H1 (cell line): Measurements from ENCODE around the gene COPZ1. TPM values are rescaled to one million over a fixed set of nuclear protein-coding genes. Genes with fewer than 3 reads are reported as not detected.

Experiments
- CTCF ChIA-PET: fragments of 300-600 bp; sonication (Branson Sonifier 250); formaldehyde crosslinking; loops from one replicate; lab custom pipeline; 2021; ENCODE audit not compliant: partially characterized antibody; lab: Charles Lee
- POLR2A ChIA-PET: fragments of 300-600 bp; sonication (Branson Sonifier 250); formaldehyde crosslinking; loops from one replicate; lab custom pipeline; 2021; ENCODE audit warnings: inconsistent platforms; ENCODE audit not compliant: partially characterized antibody; lab: Charles Lee
- DNase-seq, 2 experiments: peaks; one replicate each; pipeline versions ENCODE4 v3.0.0 to v3.0.0-alpha.2; 2010 to 2022; ENCODE audit warnings: low spot score in 2 of 2, low read depth in 1 of 2, mixed read lengths in 1 of 2
- FAIRE-seq: peaks from 2 replicates; lab custom pipeline; 2011; peaks lifted over from hg19 to GRCh38; lab: Jason Lieb, UNC
- H2AFZ ChIP-seq: 2 replicates; pipeline ENCODE4 v1.8.1; 2012; ENCODE audit warnings: low read length, inconsistent platforms
- H2AK5ac ChIP-seq: 2 replicates; pipeline ENCODE4 v1.6.1; 2013; ENCODE audit warnings: low read depth, low read length
- H2BK120ac ChIP-seq: replicated peaks from 2 replicates; pipeline ENCODE3; 2013; ENCODE audit warnings: low read depth, low read length, inconsistent platforms
- H2BK12ac ChIP-seq: 2 replicates; pipeline ENCODE4 v1.6.1; 2013; ENCODE audit warnings: low read depth, low read length
- H2BK15ac ChIP-seq: 2 replicates; pipeline ENCODE4 v1.6.1; 2013; ENCODE audit warnings: low read length
- H2BK20ac ChIP-seq: 2 replicates; pipeline ENCODE4 v1.6.1; 2013; ENCODE audit warnings: low read length
- H2BK5ac ChIP-seq: 2 replicates; pipeline ENCODE4 v1.6.1; 2013; ENCODE audit warnings: low read depth, low read length
- H3K14ac ChIP-seq: 2 replicates; pipeline ENCODE4 v1.6.1; 2013; ENCODE audit warnings: inconsistent platforms; ENCODE audit not compliant: insufficient read length
- H3K18ac ChIP-seq: 2 replicates; pipeline ENCODE4 v1.6.1; 2013; ENCODE audit warnings: low read length; ENCODE audit errors: extremely low read depth
- H3K23ac ChIP-seq: 2 replicates; pipeline ENCODE4 v1.6.1; 2013; ENCODE audit warnings: inconsistent platforms; ENCODE audit not compliant: insufficient read length
- H3K23me2 ChIP-seq: 2 replicates; pipeline ENCODE4 v1.6.1; 2013; ENCODE audit warnings: low read depth, low read length
- H3K27ac ChIP-seq: 2 replicates; pipeline ENCODE4 v1.6.1; 2011; ENCODE audit warnings: low read depth, low read length, inconsistent platforms
- H3K27me3 ChIP-seq, 4 experiments: replicated peaks in 1 of 4; 1 replicate in 1 of 4; 2 replicates in 3 of 4; pipeline versions ENCODE4 v1.6.1 to v1.8.1; 2011 to 2013; ENCODE audit warnings: low read length in 3 of 4, mild to moderate bottlenecking in 3 of 4, inconsistent platforms in 2 of 4, mixed read lengths in 2 of 4, moderate library complexity in 1 of 4; ENCODE audit not compliant: control insufficient read depth in 3 of 4, insufficient read depth in 3 of 4; ENCODE audit errors: extremely low read depth in 1 of 4
- H3K36me3 ChIP-seq, 4 experiments: 2 replicates each; pipeline versions ENCODE4 v1.6.1 to v1.8.1; 2011 to 2013; ENCODE audit warnings: mild to moderate bottlenecking in 4 of 4, low read length in 3 of 4, moderate library complexity in 2 of 4, control low read depth in 1 of 4, inconsistent platforms in 1 of 4; ENCODE audit not compliant: insufficient read depth in 4 of 4, control insufficient read depth in 2 of 4
- H3K4ac ChIP-seq: replicated peaks from 2 replicates; pipeline ENCODE3; 2013; ENCODE audit warnings: low read length, low read depth, mixed read lengths, inconsistent platforms; ENCODE audit not compliant: insufficient read length
- H3K4me1 ChIP-seq, 4 experiments: replicated peaks in 1 of 4; 1 replicate in 1 of 4; 2 replicates in 3 of 4; pipeline versions ENCODE4 v1.6.1 to v1.8.1; 2011 to 2013; ENCODE audit warnings: low read length in 3 of 4, inconsistent platforms in 2 of 4, mixed read lengths in 1 of 4; ENCODE audit not compliant: insufficient read depth in 4 of 4, control insufficient read depth in 3 of 4
- H3K4me2 ChIP-seq, 2 experiments: 2 replicates each; pipeline versions ENCODE4 v1.6.1 to v1.8.1; 2011 to 2013; ENCODE audit warnings: low read depth in 2 of 2, low read length in 2 of 2, control low read depth in 1 of 2, inconsistent platforms in 1 of 2, mild to moderate bottlenecking in 1 of 2; ENCODE audit not compliant: insufficient read depth in 1 of 2
- H3K4me3 ChIP-seq, 4 experiments: fragments of 200-600, 300-600 bp in 1 of 4; sonication (generic), shearing (Covaris generic), sonication (Bioruptor Twin) in 1 of 4; 2 replicates each; pipeline versions ENCODE4 v1.5.1 to v1.8.1; 2011 to 2016; ENCODE audit warnings: low read length in 4 of 4, low read depth in 3 of 4, control low read depth in 2 of 4, inconsistent platforms in 2 of 4, mild to moderate bottlenecking in 2 of 4, mixed read lengths in 1 of 4, moderate library complexity in 1 of 4; ENCODE audit not compliant: insufficient read depth in 2 of 4; ENCODE audit errors: extremely low read depth in 1 of 4
- H3K56ac ChIP-seq: replicated peaks from 2 replicates; pipeline ENCODE3; 2013; ENCODE audit warnings: low read depth, mild to moderate bottlenecking, mixed read lengths, low read length, inconsistent platforms; ENCODE audit not compliant: insufficient read length
- H3K79me1 ChIP-seq: 2 replicates; pipeline ENCODE4 v1.6.1; 2013; ENCODE audit warnings: low read depth, low read length, control low read depth
- H3K79me2 ChIP-seq, 2 experiments: 2 replicates each; pipeline versions ENCODE4 v1.6.1 to v1.8.1; 2012 to 2013; ENCODE audit warnings: low read length in 2 of 2, mild to moderate bottlenecking in 2 of 2, inconsistent platforms in 1 of 2; ENCODE audit not compliant: insufficient read depth in 2 of 2, control insufficient read depth in 1 of 2
- H3K9ac ChIP-seq, 4 experiments: replicated peaks in 1 of 4; 1 replicate in 1 of 4; 2 replicates in 3 of 4; pipeline versions ENCODE4 v1.6.1 to v1.8.1; 2011 to 2013; ENCODE audit warnings: low read depth in 3 of 4, low read length in 3 of 4, control low read depth in 2 of 4, mild to moderate bottlenecking in 2 of 4, moderate library complexity in 2 of 4, inconsistent platforms in 1 of 4; ENCODE audit errors: extremely low read depth in 1 of 4
- H3K9me3 ChIP-seq, 2 experiments: 2 replicates each; pipeline versions ENCODE4 v1.6.1 to v1.8.1; 2012 to 2013; ENCODE audit warnings: mild to moderate bottlenecking in 2 of 2, moderate library complexity in 2 of 2, control low read depth in 1 of 2, inconsistent platforms in 1 of 2, low read depth in 1 of 2, low read length in 1 of 2, mixed read lengths in 1 of 2; ENCODE audit not compliant: insufficient read depth in 2 of 2
- H4K20me1 ChIP-seq, 2 experiments: replicated peaks in 1 of 2; 2 replicates each; pipeline versions ENCODE3 to v1.8.1; 2011 to 2013; ENCODE audit warnings: inconsistent platforms in 2 of 2, low read length in 2 of 2, mild to moderate bottlenecking in 1 of 2; ENCODE audit not compliant: insufficient read depth in 2 of 2, control insufficient read depth in 1 of 2
- H4K5ac ChIP-seq: 2 replicates; pipeline ENCODE4 v1.6.1; 2013; ENCODE audit warnings: low read length, low read depth, mixed read lengths, inconsistent platforms; ENCODE audit not compliant: insufficient read length
- H4K8ac ChIP-seq: 2 replicates; pipeline ENCODE4 v1.8.0; 2013; ENCODE audit warnings: mild to moderate bottlenecking, moderate library complexity, low read length, inconsistent platforms; ENCODE audit not compliant: insufficient read depth; ENCODE audit errors: extremely low read depth
- H4K91ac ChIP-seq: replicated peaks from 2 replicates; pipeline ENCODE3; 2013; ENCODE audit warnings: low read length, mixed read lengths, inconsistent platforms; ENCODE audit not compliant: insufficient read length
- ATF2 ChIP-seq: IDR thresholded peaks from 2 replicates; pipeline ENCODE4 v1.6.1; 2012; ENCODE audit warnings: low read length, inconsistent platforms
- CHD1 ChIP-seq: IDR thresholded peaks from 2 replicates; pipeline ENCODE4 v1.6.1; 2012; ENCODE audit warnings: low read depth, low read length, improper control_type of control experiment
- KDM4A ChIP-seq: IDR thresholded peaks from one replicate; pipeline ENCODE4 v1.7.1; 2012; ENCODE audit warnings: low read depth, mild to moderate bottlenecking, moderate library complexity, low read length, inconsistent platforms; ENCODE audit not compliant: severe bottlenecking
- SP1 ChIP-seq: IDR thresholded peaks from 2 replicates; pipeline ENCODE4 v1.6.1; 2011; ENCODE audit warnings: low read depth, low read length
- USF2 ChIP-seq: IDR thresholded peaks from 2 replicates; pipeline ENCODE4 v1.6.1; 2011; ENCODE audit warnings: low read length, improper control_type of control experiment
- polyA plus RNA-seq, 7 experiments: library from polyadenylated mRNA; depleted of rRNA in 3 of 7; stranded (reverse) in 5 of 7; unstranded in 2 of 7; fragments of >200 nt in 5 of 7; fragments of 200-250 nt in 2 of 7; gene quantifications; 1 replicate in 5 of 7; 2 replicates in 1 of 7; 4 replicates in 1 of 7; pipeline versions ENCODE4 v1.2.1 to v1.2.3, GENCODE V29; 2011 to 2013; ENCODE audit warnings: missing spikeins in 2 of 7, mixed read lengths in 2 of 7
- total RNA-seq: library from RNA; stranded (reverse); fragmentation: NEBNext Ultra II Directional; extraction: Animal tissue kit (Norgen Biotek cat#: 25700); gene quantifications from 2 replicates; pipeline ENCODE4 v1.2.1, GENCODE V29; 2021

Gene COPZ1
- total and polyA plus RNA-seq, 2 of the 8 experiments (the other 6 are each of a cell fraction or from before 2014, with no cell fraction given) = 103 to 133 TPM

DNA sequence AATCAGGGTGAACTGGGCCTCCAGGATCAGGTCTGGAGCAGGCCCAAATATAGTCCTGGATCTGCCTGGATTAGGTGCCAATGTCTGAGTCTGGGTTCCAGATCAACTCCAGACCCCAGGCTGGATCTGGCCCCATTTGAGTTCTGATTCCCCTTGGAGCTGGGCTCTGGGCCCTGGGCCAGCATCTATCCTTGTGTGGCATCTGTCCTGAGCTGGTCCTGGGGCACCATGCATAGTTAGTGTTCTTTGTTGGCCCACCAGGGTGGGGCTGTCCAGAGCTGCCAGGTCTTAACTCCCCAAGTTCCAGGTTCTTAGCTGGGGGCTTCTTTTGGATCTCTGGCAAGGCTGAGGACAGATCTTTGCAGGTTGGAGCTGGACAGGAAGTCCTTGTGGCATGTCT, 70.6 kb downstream of the COPZ1 start:
- H4K5ac ChIP-seq = no peak overlapping the region
- H3K27me3 ChIP-seq = peaks cover 0 to 4% (median 0%) of the 10 kb centered on the region in 4 experiments; a peak in 2 of 7 replicates
- H2AFZ ChIP-seq = no peak overlapping the region
- H4K20me1 ChIP-seq = peaks cover 0 to 2% of the 10 kb centered on the region in 2 experiments
- H4K91ac ChIP-seq = no peak overlapping the region
- no peak overlapping the region for H3K4me3 ChIP-seq
- H3K14ac ChIP-seq = no peak overlapping the region
- no peak overlapping the region for H3K56ac ChIP-seq
- H2BK12ac ChIP-seq = no peak overlapping the region
- no peak overlapping the region for H3K4ac ChIP-seq
- CTCF ChIA-PET = interaction anchor here (0.7 to 12.3 kb wide), 8 partner anchors 9 to 41 kb away, joined by 3 to 742 read pairs (median 14); partner anchors contain the start of genes ITGA5 and ZNF385A
- peaks cover 6 to 14% (median 9%) of the 10 kb centered on the region in 4 experiments; a peak in 7 of 8 replicates for H3K36me3 ChIP-seq
- no peak overlapping the region for H2BK5ac ChIP-seq
- no peak overlapping the region for H3K9ac ChIP-seq
- no peak overlapping the region for H3K18ac ChIP-seq
- POLR2A ChIA-PET = interaction anchor here (0.8 to 0.9 kb wide), 2 partner anchors 9 to 44 kb away, joined by 3 read pairs; no protein-coding TSS in a partner anchor
- H2BK120ac ChIP-seq = no peak overlapping the region
- H2BK15ac ChIP-seq = no peak overlapping the region
- peaks cover 2% of the 10 kb centered on the region; the same call in 1 of the 2 replicates for H3K23me2 ChIP-seq
- H3K4me1 ChIP-seq = peaks cover 3 to 16% (median 12%) of the 10 kb centered on the region in 4 experiments
- H2BK20ac ChIP-seq = no peak overlapping the region
- no peaks in the 10 kb centered on the region for H3K79me2 ChIP-seq
- no peaks in the 10 kb centered on the region for H3K79me1 ChIP-seq
- no peak overlapping the region for H3K23ac ChIP-seq
- H3K27ac ChIP-seq = no peak overlapping the region
- no peak for FAIRE-seq
- no peak overlapping the region for H4K8ac ChIP-seq
- H3K9me3 ChIP-seq = no peaks in the 10 kb centered on the region
- no peak overlapping the region for H2AK5ac ChIP-seq
- no peak for DNase-seq
- H3K4me2 ChIP-seq = no peak overlapping the region
- no peak for TF ChIP-seq ATF2
- no peak for TF ChIP-seq KDM4A
- TF ChIP-seq CHD1 = no peak
- no peak for TF ChIP-seq USF2
- TF ChIP-seq SP1 = no peak
